Hepatic stellate cell (primary cell): Measurements from ENCODE around the gene AKT3.
"Not testable (repeated sequence)": the region's sequence is repeated elsewhere in the genome, so short reads cannot be mapped to it uniquely, and the experiment has no call there.

ENCODE experiments used
- DNase-seq: peaks from one replicate; pipeline ENCODE4 v3.0.0; 2011; ENCODE audit warnings: low spot score

Gene AKT3

DNA sequence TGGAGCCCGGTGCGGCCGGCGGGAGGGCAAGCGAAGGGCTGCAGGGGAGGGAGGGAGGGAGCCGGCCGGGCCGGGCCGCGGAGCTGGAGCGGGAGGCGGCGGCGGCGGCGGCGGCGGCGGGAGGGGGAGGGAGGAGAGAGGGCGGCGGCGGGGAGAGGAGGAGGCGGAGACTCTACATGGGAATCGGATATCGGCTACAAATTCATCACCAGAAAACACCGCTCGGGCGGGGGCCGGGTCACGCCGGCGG lies at the start of gene AKT3:
Gene AKT3 (minus strand): TSS at position 42 of the 250 bp plus-strand sequence. CDS start 7,073 bp downstream, outside the sequence.
- DNase-seq: peak; percentile 77

GRCh38 chr1:243898278-243898677 lies 48.2 kb upstream of the AKT3 start:
- no peak for DNase-seq

DNA sequence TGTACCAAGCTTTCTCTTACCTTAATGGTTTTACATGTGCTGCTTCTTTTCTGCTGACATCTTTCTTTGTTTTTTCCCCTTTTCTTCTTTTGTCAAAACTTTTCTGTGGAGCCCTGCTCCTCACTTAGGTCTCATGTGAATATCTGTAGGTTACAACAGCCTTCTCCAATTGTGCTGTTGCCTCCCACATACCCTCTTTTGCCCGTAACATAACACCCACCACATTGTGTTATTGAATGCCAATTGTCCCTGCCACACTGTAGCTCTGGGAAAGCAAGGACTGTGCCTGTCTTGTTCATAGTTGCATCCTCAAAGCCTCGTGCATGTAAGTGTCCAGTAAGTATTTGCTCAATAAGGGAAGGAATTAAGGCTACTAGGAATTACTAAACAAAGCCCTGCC lies 46.3 kb upstream of the AKT3 start:
- DNase-seq: no peak

- no peak for DNase-seq
Observed at GRCh38 chr1:243892456-243892855, 42.4 kb upstream of the AKT3 start.

DNA sequence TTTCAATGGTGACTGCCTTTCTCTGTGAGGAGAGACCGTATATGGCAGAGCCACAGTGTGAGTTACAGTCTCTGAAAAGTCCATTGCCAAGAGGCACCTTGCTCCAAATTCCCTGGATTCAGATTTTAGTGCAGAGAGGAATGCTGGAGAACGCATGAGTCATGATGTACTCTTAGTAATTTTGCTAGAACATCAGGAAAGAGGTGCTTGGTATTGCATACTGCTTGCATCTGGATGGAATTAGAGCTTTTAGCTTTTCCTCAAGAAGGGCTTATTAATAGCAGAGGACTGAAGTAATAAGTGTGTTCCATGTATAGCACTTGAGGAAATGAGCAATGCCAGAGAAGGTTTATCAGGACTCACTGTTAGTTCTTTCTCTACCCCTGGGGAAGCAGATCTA lies 40.5 kb upstream of the AKT3 start:
- DNase-seq: peak; percentile 22

GRCh38 chr1:243885806-243886205 lies 35.8 kb upstream of the AKT3 start:
- no peak for DNase-seq

GRCh38 chr1:243884603-243885002 lies 34.6 kb upstream of the AKT3 start:
- DNase-seq: no peak

DNA sequence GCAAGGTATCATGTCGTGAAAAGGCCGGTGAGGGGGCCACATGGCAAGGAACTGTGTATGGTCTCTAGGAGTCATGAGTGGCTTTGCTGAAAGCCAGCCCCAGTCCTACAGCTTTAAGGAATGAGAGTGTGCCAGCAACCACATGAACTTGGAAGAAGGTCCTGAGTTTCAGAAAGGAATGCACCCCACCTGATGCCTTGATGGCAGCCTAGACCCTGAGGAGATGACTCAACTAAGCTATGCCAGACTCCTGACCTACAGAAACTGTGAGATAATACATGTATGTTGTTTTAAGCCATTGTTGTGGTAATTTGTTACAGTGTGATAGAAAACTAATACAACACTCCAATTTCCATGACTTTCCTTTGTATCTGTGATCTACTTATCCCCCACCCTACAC lies 33.5 kb upstream of the AKT3 start:
- no peak for DNase-seq

- DNase-seq: peak; percentile 9
Observed at GRCh38 chr1:243882276-243882675, 32.2 kb upstream of the AKT3 start.

DNA sequence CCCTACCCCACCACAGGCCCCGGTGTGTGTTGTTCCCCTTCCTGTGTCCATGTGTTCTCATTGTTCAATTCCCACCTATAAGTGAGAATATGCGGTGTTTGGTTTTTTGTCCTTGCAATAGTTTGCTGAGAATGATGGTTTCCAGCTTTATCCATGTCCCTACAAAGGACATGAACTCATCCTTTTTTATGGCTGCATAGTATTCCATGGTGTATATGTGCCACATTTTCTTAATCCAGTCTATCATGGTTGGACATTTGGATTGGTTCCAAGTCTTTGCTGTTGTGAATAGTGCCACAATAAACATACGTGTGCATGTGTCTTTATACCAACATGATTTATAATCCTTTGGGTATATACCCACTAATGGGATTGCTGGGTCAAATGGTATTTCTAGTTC lies 27.0 kb upstream of the AKT3 start:
- not testable (repeated sequence) for DNase-seq

DNA sequence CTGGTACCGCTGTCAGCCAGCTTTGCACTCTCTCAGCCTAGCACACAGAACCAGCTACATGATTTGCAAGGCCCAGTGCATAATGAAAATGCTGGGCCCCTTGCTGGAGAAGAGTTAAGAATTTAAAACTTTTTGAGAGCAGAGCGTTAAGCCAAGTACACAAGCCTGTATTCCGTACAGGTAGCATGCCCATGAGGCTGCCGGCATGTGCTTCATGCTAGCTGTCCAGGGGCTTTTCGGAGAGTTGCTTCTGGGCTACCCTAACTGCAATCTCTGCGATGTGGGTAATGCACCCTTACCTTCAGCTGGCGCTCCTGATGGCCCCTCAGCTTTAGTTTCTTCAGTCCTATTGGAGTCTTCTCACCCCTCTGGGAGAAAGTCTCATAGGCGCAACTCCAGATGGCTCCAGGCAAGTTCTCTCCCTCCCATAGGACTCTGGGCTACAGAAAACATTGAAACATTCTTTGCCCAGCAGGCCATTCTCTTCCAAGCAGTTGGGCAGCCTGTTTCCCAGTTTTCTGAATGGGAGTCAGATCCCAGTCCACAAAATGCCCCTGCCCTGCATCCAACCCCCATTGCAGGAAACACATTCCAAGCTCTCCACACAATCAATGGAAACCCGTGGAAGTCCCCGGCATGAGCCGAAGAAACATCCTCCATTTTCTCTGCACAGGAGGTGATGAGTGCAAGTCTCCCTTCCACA lies 5.7 kb upstream of the AKT3 start:
- DNase-seq: no peak

GRCh38 chr1:243851765-243852164 lies 1.7 kb upstream of the AKT3 start:
- DNase-seq: no peak

DNA sequence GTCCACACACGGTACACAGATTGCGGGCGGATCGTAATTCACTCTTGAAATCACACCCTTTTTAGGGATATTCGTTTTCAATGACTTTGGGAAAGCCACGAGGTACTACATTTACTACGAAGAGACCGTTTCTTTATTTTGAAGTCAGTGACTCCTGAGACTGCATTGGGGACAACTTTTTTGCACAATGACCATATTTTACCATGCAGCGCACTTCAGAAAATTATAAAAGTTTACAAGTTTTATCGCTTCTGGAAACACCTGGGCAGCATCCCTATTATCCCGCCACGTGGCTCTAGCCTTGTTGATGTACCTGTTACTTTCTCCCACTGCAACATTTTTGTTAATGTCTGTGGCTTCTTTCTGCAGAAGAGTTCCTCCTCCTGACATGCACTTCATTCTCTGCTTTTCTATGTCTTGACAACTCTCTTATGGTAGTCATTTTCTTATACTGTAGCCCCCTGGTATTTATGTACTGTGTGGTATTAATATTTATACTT lies 1.3 kb upstream of the AKT3 start:
- no peak for DNase-seq

DNA sequence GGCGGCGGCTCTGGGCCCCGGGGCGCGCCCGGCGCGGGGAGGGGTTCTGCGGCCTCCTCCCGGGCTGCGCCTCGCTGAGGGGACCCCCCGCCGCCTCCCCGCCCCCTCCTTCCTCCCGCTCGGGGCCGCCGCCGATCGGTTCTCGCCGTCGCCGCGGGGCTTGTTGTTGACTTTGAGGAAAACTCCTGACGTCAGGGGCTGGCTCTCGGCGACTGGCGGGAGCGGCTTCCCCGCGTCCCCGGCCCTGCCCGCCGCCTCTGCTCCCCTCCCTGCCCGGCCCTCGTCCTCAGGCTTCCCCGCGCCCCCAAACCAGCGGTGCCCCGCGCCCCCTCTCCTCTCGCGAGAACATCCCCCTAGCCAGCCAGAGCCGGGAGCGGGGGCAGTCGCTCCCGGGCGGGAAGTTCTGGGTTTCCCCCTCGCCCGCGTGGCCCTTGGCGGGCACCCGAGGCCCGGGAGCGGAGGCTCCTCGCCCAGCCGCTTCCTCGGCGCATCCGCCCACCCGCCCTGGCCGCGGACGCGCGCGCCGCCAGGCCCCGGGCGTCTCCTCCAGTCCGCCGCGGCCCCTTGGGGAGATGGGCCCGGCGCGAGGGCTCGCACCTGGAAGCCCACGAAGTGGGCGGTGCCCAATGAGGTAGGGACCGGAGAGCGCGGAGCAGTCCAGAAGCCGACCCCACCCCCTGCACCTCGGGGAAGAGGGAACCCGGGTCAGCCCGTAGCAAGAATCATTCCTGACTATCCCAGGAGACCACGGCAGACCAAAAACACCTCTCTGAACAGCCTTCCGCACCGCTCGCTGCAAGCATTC lies 611 bp upstream of the AKT3 start:
- DNase-seq: peak; percentile 74

DNA sequence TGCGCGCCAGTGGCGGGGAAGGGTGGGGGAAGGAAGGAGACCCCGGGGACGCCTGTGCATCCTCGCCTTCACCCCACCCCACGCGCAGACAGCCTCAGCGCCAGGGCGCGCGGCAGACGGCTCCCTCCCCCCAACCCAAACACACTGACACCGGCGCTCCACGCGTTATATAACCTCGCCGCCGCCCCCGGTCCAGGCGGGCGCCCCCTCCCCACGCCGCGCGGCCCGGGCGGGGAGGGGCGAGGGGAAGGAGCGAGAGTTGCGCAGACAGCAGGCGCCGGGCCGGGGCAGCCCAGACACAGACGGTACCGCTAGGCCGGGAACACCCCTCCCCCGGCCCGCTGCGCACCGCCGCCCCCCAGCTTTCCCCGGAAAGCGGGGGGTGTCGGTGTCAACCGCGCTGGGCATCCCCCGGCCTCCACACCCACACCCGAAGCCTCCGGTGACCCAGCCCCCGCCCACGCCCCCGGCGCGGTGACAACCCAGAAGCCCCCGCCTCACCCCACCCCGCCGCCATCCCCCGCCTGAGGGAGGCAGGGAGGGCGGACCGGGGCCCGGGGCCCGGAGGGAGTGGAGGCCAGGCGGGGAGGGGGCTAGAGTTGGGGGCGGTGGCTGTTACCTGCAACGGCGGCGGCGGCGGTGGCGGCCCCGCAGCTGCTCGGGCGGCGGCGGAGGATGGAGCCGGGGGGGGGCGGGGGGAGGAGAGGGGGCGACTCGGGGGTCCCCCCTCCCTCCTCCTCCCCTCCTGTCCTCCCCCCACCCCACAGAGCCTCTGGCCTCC lies 432 bp downstream of the AKT3 start:
- peak; percentile 21 for DNase-seq

DNA sequence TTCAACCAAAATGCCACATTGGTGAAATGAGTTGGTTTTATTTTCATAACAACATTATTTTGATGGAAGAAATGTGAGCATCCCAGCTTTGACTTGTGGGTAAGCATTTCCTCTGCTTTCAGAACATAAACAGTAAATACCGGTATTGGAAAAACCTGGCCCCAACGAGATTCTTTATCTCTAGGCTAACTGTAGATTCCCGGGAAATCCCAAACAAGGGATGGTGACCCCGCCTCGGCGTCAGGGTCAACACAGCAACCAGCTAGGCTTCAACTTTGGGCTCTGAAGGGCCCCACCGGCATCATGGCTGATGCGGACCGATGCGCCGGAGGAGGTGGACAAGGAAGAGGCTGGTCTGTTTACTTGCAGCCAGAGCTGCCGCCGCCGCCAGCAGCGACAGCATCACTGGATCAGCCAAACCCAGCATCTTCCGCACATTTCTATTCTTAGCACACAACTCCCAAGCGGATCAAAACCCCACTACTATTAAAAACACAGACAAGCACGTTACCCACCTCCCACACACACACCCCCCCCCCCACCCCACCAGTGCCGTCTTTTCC lies 1.1 kb downstream of the AKT3 start:
- DNase-seq: peak; percentile 56

DNA sequence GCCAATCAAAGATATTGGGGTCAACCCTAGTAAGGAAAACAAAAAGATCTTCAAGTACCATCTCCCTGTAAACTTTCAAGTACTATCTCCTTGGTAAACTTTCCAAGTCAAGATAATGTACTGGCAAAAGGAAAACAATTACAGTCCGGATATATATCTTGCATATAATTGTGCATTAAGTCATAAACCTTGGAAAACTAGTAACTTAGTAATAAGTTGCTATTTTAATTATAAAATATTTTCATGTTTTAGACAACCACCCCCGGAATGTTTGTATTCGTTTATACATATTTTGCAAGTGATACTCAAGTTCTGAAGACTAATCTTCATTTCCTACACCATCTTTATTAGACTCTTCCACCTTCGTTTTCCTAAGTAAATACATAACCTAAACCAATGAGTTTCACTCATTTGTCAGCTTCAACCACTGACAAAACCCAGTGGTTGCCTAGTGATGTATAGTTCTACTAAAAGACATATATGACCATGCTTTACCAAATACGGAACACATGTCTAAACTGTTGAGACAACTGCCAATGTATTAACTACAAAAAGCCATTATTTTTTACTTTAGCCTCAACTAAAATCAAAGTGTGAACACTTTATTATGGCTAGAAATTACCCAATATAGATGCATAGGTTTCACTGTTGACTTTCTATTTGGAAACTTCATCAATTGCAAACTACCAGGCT lies 1.7 kb downstream of the AKT3 start:
- no peak for DNase-seq

GRCh38 chr1:243846761-243847160 lies 3.3 kb downstream of the AKT3 start:
- no peak for DNase-seq

GRCh38 chr1:243845888-243846287 lies 4.2 kb downstream of the AKT3 start:
- no peak for DNase-seq

- no peak for DNase-seq
Observed at GRCh38 chr1:243844186-243844585, 5.9 kb downstream of the AKT3 start.

DNA sequence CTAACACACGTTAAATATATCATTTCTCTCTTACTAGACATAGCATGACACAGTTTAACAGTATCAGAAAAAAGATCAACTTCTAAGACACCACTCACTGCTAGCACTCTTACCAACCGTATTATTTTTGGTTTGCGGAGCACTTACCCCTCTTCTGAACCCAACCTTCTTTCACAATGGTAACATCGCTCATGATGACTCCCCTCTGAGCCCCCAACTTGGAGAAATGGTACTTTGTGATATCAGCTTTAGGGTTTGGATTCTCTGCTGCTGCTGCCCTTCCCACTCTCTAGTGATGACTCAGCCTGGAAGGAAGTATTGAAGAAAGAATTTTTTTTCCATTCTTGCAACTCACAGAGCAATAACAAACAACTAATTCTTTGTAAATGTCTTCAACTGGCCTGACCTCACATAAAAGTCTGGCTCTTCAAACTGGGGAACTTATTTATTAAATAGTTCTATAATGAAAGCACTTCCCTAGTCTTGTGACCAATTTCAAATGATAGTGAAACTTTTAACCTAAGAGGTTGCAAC lies 7.0 kb downstream of the AKT3 start:
- DNase-seq: peak; percentile 15

DNA sequence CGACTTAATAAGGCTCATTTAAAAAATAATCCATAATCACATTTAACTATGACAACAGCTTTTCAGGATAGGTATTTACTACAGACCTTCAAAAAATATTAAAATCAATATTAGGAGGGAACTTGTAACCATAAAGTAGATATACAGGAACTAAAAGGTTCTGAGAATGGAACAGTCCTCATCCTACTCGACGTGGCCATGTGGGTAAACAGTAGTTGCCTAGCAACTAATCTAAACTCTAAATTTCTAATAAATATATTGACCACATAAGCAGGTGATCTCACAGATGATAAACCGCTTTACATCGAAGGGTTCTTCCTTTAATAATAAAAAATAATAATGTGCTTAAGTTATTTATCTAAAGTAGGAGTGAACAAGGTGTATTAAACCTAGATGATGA lies 7.9 kb downstream of the AKT3 start:
- no peak for DNase-seq
